Cardiac septum (tissue), 1 donor: ENCODE results near the gene TXNDC16. TPM values are rescaled to one million over a fixed set of nuclear protein-coding genes. Genes with fewer than 3 reads are reported as not detected.

Source experiments
- DNase-seq: peaks from one replicate; pipeline ENCODE4 v3.0.0-alpha.2; 2020; ENCODE audit warnings: low spot score
- intact Hi-C: fragments of 100-400 bp; cut with DNase I; formaldehyde crosslinking; loops from one replicate; pipeline ENCODE4 v1.14.0; 2022
- total RNA-seq: library from RNA; stranded (reverse); fragmentation: NEBNext Ultra II Directional; extraction: Animal tissue kit (Norgen Biotek cat#: 25700); gene quantifications from one replicate; pipeline ENCODE4 v1.2.1, GENCODE V29; 2021
- donor health status: DM: no; HTN: no; CAD: no.

The TXNDC16 gene
- total RNA-seq, 1 donor from 2014 or later = 3.4 TPM

DNA sequence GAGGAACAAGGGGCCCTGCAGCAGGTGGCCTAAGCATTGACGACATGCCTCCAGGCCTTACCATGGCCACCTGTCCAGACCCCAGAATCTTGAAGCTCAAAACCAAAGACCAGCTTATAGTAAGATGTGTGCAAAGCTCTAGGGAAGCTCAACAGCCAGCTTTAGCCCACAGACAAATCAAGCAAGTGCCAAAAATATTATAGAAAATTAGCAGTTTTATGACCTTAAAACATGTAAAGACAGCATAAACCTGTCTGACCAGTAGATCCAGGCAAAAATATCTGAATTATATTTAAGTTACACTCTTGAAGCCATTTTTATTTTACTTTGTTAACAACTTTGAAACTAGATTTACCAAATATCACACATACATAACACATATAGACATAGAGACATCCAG is 90.6 kb downstream of the TXNDC16 start:
- no peak for DNase-seq
- intact Hi-C loops = no loop called here

DNA sequence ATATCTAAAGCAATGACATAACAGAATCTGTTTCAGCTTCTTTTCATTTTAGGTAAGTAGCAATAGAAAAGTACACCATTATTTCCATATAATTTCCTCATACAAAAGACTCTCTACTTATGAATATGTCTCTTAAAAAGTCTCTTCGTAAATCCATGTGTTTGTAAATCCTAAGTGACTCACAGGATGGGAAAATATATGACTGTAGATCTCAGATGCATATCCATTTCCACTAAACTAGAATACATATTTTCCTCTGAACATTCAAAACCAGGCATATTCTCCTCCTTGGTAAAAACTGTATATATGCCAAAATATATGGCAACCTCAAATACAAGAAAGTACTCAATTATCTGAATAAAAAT is 93.6 kb downstream of the TXNDC16 start:
- intact Hi-C loops = no loop called here
- DNase-seq = no peak

DNA sequence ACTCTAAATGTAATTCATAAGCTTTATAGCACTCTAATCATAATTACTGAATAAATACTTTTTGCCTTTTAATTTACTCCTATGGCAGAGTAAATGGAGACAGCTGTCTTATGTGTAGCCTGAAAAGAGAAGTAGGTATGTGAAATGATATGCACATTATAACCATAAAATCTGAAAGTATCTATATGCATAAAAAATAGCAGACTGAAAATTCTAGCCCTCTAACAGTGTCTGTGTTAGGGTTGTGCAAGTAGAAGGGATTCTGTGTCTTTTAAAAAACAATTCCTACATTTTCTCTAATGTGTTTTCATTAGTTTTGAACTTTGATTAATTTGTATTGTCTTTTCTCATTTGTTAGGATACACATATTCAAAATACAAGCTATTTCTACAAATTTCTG is 94.9 kb downstream of the TXNDC16 start:
- intact Hi-C loops = no loop called here

DNA sequence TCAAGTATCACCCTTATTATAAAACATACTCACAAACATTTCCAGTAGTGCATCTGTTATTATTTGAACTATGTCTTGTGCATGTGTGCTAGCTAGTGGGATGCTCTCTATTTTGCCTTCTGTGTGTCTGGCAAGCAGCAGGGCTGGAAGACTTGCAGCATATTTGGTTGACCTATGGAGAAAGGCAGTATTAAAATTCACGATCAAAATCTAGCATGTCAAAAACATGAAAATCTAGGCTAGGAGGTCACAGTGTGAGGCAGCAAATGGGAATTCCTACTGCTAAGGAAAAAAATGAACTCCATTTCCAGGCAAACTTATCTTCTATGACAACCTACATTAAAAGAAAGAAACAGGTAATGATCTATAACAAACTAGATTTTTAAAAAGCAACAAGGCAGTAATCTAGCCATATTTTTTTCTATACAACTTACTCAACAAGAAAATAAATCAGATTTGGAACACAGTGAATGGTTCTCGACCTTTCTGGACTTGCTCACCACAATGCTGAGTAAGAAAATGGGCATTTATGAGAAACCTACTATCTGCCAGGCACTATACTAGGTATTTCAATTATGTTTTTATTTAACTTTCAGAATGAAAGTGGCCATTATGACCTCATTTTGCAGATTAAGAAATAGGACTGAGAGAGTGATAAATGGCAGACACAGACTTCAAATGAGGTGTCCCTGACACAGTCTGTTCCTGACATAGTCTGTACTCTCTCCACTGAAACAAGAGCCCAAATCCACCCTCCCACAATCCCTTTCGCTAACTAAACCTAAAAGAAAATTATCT is 96.8 kb downstream of the TXNDC16 start:
- no peak for DNase-seq
- intact Hi-C loops = no loop called here

More for the DNA sequence above, 94.9 kb downstream of the TXNDC16 start:
- no peak for DNase-seq

DNA sequence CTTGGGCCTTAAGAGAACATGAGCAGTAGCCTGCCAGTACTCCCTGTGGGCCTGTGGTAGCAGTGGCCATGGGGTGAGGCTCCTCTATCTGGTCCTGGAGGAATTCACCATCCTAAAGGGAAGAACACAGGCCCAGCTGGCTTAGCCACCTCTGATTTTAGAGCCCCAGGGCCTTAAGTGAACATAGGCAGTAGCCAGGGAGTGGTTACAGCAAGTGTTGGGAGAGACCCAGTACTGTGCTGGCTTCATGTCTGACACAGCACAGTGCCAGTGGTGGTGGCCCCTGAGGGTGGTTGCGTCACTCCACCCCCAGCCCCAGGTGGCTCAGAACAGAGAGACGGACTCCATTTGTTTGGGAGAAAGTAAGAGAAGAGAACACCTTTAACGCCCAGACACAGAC is 105.1 kb downstream of the TXNDC16 start:
- no peak for DNase-seq
- intact Hi-C loops = no loop called here

DNA sequence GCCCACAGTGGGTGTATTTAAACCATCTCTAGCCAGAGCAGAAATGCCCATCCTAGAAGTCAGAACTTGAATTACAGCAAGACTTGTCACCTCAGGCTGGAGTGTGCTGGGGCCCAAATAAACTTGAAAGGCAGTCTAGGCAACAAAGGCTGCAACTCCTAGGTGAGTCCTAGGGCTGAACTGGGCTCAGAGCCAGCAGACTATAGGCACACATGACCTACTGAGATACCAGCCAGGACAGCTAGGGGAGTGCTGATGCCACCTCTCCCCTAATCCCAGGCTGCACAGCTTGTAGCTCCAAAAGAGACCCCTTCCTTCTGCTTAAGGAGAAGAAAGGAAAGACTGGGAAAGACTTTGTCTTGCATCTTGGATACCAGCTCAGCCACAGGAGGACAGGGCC is 106.0 kb downstream of the TXNDC16 start:
- intact Hi-C loops = no loop called here

DNA sequence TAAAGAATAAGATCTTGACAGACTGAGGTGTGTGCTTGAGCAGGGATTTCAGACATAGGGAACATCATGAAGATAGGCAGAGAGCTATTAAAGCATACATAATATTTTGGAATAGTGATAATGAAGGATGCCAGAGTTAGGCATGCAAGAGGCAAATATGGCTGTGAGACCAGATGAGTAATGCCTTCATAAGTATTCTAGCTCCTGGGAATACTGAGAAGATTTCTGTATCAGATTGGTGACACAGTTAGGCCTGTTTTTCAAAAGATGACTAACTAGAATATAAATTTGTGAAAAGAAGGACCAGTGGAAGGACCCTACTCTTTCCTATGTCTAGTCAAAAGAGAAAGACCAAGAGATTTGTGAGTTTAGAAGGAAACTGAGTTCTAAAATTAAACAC is 108.8 kb downstream of the TXNDC16 start:
- DNase-seq = no peak
- intact Hi-C loops = no loop called here

More for the DNA sequence above, 106.0 kb downstream of the TXNDC16 start:
- no peak for DNase-seq

DNA sequence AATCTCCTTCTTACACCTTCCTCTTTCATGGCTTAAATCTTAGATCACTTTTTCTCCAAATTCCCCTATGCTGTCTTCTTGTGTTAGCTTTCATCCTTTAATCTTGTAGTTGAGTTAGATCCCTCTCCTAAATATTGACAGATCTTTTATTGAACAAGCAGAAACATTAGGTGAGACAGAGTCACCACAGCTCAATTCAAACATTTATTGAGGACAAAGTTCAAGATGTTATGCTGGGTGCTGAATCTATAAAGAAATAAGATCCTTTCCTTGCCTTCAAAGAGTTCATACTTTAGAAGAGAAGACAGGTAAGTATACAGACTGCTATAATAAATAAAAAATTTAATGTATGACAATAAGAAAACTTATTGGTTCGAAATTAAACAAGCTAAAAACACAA is 109.7 kb downstream of the TXNDC16 start:
- DNase-seq = no peak
- intact Hi-C loops = no loop called here

DNA sequence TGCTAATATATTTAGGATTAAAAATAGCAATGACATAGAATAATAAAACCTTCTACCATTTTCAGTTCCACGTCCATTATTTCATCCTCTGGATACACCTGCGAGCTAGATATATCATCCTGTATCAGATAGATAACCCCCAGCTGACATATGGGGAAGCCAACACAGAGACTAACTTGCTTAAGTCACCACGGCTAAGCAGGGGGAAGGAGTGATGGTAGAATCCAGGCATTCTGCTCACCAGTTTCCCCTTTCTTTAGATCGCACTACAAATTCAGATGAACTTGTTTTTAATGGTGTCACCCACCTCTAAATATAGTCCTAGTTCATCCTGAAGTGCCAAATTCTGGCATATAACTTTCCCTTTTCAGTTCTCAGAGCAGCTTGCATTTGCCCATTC is 110.1 kb downstream of the TXNDC16 start:
- no peak for DNase-seq
- intact Hi-C loops = no loop called here

DNA sequence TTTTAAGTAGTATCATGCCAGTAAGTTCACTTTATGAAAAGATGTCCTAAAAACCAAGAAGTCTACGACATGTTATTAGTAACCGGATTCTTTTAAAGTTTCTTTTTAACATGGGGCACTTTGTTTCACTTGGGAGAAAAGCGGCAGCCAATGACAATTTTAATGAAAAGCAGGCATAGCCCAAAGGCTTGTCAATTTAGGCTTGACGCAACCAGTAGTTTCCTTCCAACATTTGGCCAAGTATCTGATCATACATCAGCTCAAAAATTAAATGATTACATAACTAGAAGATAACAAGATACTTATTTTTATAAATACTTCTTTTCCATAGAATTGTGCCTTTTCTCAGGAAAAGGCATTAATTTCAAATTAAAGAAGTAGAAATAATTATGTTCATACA is 112.8 kb downstream of the TXNDC16 start:
- DNase-seq = no peak
- intact Hi-C loops = no loop called here

DNA sequence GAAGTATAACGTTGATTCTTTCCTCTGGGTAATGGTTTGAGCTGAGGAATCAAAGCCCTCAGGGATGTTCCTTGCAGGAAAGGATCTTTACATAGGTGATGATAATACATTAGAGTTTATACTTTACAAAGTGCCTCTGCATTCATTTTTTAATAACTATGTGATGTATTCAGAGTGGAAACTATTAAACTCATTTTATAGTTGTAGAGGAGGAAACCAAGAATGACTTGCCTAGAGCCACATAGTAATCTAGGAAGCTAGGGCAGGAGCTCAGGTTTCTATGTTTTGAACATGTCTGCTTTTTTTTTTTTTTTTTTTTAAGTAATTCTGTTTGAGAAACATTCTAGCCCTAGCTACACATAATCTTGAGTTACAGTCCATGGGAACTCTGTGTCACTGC is 117.3 kb downstream of the TXNDC16 start:
- intact Hi-C loops = no loop called here
- DNase-seq = no peak

DNA sequence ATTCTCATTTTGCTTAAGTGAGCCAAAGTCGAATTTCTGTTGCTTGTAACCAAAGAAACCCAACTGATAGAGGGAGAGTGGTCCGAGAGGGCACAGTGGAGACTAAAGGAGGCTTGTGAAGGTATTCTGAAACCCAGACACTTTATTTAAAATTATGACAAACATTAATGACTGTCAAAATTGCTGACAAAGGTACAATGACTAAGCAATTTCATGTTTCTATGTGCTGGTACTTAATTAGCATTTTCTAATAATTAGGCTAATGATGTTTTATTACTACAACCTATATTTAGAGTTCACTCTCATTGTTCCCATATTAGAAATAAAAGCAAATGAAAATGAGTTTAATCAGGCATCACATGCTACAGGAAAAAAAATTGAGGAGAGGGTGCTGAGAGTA is 121.8 kb downstream of the TXNDC16 start:
- no peak for DNase-seq
- intact Hi-C loops = no loop called here

DNA sequence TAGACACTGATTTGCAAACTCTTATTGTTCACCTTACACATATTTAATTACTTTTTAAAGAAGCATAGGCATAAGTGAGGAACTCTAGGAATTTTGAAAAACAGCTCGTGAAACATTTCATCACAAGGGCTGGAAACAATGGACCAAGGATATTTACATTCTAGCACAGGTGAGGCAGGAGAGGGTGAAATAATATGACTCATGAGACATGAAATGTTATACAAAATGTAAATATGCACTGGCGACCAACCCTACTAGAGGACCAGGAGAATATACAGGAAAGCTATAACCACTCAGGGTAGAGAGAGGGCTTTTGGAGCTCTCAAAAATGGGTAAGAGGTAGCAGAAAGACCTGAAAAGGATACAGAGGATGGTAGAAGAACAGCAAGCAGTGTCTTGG is 122.9 kb downstream of the TXNDC16 start:
- intact Hi-C loops = no loop called here
- no peak for DNase-seq

DNA sequence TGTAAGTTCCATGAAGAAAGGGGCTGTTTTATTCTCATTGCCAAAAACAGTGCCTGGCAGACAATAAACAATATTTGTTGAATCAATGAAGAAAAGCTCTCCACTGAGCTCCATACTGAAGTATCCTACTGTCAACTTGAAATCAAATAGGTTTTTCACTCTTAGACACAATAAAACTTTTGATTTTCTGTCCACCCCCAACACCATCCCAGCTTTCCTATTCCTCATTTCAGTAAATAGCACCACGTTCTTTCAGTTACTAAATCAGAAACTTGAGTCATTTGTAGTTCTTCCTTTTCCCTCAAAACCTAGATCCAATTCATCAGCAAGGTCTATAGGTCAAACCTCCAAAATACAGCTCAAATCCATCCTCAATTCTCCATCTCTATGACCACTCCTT is 124.8 kb downstream of the TXNDC16 start:
- intact Hi-C loops = no loop called here
- DNase-seq = no peak

DNA sequence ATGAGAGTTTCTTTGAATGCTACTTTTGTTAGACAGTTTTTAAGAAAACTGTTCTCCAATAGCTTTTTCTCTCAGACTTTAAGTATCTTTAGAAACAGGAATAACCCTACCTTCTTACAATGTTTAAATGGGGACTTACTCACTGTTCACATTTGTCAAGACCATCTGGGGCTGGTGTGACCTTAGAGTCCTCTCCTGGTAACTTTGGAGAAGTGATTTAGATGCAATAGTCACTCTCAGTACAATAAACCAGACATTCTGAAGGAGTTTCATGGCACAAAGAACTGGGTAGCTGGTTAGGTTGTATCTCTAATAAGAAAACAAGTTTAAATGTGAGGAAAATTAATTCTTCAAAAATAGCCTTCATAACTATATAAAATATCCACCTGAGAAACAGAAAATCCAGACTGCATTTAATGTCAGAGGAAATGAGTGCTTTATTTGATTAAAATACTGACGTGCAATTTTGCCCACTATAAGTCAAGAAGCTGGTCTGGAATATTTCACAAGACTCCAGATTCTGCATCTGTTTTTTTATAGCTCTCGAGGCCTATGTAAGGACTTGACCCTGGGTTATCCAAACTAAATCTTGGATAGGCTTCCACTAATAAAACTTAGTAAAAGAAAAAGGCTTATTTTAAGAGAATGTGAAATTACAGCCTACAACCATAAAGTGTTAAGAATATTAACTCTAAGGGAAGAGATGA is 129.5 kb downstream of the TXNDC16 start:
- DNase-seq = no peak
- intact Hi-C loops = no loop called here

DNA sequence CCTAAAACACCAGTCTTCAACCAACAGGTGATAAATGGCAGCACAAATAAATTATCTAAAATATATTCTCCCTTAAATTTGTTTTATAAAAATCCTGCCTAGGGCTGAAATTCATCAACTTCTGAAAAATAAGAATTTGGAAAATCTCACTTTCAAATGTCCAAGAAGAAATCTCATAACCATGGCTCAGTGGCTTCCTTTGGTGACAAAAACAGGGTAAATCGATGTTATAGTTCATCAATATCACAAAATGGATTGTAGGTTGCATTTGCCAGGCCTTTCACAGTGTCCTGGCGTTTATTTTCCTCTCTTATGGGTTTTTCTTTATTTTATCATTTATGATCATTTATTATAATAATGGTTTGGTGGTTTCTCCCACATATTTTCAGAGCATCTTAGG is 135.2 kb downstream of the TXNDC16 start:
- DNase-seq = no peak
- intact Hi-C loops = no loop called here

DNA sequence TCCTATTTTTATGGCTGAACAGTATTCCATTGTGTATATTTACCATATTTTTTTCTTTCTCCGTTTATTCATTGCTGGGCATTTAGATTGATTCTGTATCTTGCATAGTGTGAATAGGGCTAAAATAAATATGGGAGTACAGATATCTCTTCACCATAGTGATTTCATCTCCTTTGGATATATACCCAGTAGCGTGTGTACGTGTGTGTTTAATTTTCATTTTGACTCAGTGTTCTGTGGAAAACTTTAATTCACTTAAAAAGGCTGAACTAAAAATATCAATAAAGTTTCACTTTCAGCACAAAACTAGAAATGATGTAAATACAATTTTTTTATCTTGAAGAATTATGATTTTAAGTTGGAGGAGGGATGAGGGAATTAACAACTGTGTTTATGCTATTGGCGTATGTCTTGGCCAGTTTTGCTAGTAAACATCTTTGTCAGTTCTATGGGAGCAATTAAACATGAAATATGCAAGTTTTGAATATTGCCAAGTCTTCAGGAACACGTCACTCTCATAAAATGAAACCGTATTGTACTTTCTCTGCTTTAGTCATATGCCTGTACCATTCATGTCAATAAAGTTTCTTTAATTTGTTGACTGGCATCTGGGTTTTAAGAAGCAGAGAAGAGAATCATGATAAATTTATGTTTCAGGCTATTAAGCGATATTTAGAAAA is 138.4 kb downstream of the TXNDC16 start:
- DNase-seq = no peak
- intact Hi-C loops = no loop called here

DNA sequence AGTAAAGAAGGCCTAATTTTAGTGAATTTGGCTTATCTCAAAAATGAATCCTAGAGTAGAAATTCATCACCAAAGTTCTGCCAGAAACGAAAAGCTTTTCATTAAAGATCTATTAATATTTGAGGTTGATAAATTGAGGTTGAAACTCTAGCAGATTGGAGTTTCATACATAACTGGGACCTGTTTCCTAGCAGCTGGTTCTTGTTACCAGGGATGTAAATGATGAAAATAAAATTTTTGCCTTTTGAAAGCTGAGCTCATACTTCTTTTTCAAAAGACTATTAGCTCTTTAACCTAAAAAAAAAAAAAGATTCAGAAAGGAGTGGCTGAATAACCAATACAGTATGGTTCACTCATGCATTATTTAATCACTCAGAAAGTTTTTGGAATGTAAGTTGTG is 139.9 kb downstream of the TXNDC16 start:
- DNase-seq = no peak

DNA sequence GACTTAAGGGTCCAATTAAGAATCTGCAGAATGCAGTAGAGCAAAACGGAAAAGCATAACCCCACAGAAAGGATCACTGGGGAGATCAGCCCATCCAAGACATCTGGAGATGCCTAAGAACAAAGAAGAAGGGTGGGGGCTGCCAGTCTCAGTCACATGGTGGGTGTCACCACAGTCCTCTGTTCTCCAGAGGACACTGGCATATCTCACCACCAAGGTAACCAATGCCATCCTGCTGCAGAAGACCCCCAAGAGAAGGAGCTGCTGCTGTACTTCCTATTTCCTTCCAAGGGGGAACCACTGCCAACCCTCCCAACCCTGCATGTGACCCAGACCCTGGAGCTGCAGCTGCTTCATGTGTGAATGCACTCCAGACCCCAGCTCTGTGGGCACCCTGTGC is 147.0 kb downstream of the TXNDC16 start:
- intact Hi-C loops = no loop called here
- DNase-seq = no peak

More for the DNA sequence above, 139.9 kb downstream of the TXNDC16 start:
- intact Hi-C loops = no loop called here

DNA sequence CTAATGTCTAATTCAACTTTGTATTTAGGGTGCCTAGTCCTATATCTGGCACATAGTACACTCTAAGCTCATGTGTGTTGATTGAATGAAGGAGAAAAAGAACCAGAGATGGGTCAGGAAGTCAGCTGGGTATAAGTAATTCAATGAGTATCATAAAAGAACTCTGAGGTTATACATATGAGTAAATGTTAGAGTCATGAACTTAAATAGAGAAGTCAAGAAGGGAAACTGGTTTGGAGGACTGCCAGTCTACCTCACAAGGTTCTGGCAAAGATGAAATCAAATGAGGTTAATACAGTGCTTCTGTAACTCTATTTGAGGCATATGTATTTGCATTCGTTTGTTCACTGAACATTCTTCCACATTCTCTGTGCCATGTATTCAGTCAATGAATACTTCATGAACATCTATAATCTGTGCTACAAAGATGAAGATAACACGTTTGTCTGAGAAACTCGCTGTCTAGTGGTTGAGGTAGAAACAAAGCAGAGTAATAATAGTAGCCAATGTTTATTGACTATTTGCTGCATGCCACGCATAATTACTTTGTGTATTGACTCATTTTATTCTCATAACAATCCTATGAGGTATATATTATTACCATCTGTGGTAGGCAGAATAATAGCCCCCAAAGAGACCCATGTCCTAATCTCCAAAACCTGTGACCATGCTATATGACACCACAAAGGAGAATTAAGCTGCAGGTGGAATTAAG is 149.3 kb downstream of the TXNDC16 start:
- intact Hi-C loops = no loop called here
- DNase-seq = no peak
